Ectodermal cell (in vitro differentiated cells): ENCODE data around the gene WDR45.

Experiments used
- H3K27ac ChIP-seq: 2 replicates; pipeline ENCODE4 v1.7.0; 2013; ENCODE audit warnings: mild to moderate bottlenecking, low read depth, low read length; ENCODE audit not compliant: insufficient read depth, poor library complexity, severe bottlenecking
- H3K27me3 ChIP-seq: 2 replicates; pipeline ENCODE4 v1.7.0; 2013; ENCODE audit warnings: mild to moderate bottlenecking, low read length; ENCODE audit not compliant: insufficient read depth, control insufficient read depth, poor library complexity, severe bottlenecking
- H3K36me3 ChIP-seq: one replicate; pipeline ENCODE4 v1.7.0; 2013; ENCODE audit warnings: low read length; ENCODE audit not compliant: control insufficient read depth, insufficient read depth
- H3K4me1 ChIP-seq: one replicate; pipeline ENCODE4 v1.7.0; 2013; ENCODE audit warnings: low read length; ENCODE audit not compliant: control insufficient read depth, insufficient read depth
- H3K4me3 ChIP-seq: 2 replicates; pipeline ENCODE4 v1.7.0; 2013; ENCODE audit warnings: low read depth, low read length, control low read depth; ENCODE audit not compliant: insufficient read depth
- H3K9me3 ChIP-seq: 2 replicates; pipeline ENCODE4 v1.7.0; 2013; ENCODE audit warnings: mild to moderate bottlenecking, low read length, moderate library complexity; ENCODE audit not compliant: control insufficient read depth
- WGBS, 2 experiments: methylation state at CpG; one replicate each; pipeline ENCODE4 v1.1.7; 2013; ENCODE audit warnings: missing lambda C conversion rate in 2 of 2; 5-methylcytosine and 5-hydroxymethylcytosine counted together

The WDR45 gene

GRCh38 chrX:49037883-49038475 is 41.7 kb downstream of the WDR45 start:
- H3K4me1 ChIP-seq: peaks cover 11% of the 10 kb centered on the region
- 94 to 98% methylated on average over 15 of the region's 15 CpGs for WGBS, 2 experiments
- H3K9me3 ChIP-seq: no peaks in the 10 kb centered on the region
- H3K27me3 ChIP-seq: no peaks in the 10 kb centered on the region
- peaks cover 20% of the 10 kb centered on the region for H3K36me3 ChIP-seq
- H3K27ac ChIP-seq: no peak overlapping the region
- no peak overlapping the region for H3K4me3 ChIP-seq

GRCh38 chrX:49030283-49030682 is 49.4 kb downstream of the WDR45 start:
- Histone ChIP-seq H3K27ac (no peak overlapping the region), H3K4me3 (no peak overlapping the region), H3K27me3 (no peaks in the 10 kb centered on the region), H3K36me3 (peaks cover 7% of the 10 kb centered on the region), H3K9me3 (no peaks in the 10 kb centered on the region), H3K4me1 (no peaks in the 10 kb centered on the region)
- WGBS, 2 experiments: 91 to 94% methylated on average over 6 of the region's 6 CpGs

DNA sequence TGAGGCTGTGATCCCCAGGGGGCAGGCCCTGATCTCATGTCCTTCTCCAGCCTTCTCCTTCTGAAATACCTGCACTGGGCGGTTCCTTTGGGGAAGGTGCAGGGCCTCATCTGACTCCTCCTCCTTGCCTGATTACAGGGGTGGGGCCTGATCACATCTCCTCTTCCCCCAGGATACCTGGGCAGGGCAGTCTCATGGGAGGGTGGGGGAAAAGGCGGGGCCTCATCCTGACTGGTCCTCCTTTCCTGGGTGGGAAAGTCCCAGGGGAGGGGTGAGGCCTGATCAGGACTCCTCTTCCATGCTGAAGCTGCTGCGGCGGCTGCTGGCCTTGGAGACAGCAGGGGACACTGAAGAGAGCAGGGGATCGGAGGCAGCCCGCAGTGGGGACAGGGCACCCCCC is 49.8 kb downstream of the WDR45 start:
- WGBS, 2 experiments: 88 to 91% methylated on average over 6 of the region's 6 CpGs
- Histone ChIP-seq H3K27me3 (no peaks in the 10 kb centered on the region), H3K4me3 (no peak overlapping the region), H3K36me3 (peaks cover 7% of the 10 kb centered on the region), H3K27ac (no peak overlapping the region), H3K9me3 (no peaks in the 10 kb centered on the region), H3K4me1 (no peaks in the 10 kb centered on the region)
